Measurements from ENCODE around the gene PKN2.
A peak's percentile ranks its signal among the peaks of the same experiment; 100 is the strongest.
"Not testable (repeated sequence)": the region's sequence is repeated elsewhere in the genome, so short reads cannot be mapped to it uniquely, and the experiment has no call there.

Gene PKN2

GRCh38 chr1:88819642-88820041 lies 135.6 kb downstream of the PKN2 start:
- H3K36me3 ChIP-seq (ENCODE audit: control insufficient read depth in 2 of 2, insufficient read depth in 2 of 2, low read length in 2 of 2); H3K9me3 ChIP-seq (ENCODE audit: control insufficient read depth in 2 of 2, low read length in 2 of 2); H3K4me1 ChIP-seq (ENCODE audit: control insufficient read depth, insufficient read depth, low read length): not testable (repeated sequence)

DNA sequence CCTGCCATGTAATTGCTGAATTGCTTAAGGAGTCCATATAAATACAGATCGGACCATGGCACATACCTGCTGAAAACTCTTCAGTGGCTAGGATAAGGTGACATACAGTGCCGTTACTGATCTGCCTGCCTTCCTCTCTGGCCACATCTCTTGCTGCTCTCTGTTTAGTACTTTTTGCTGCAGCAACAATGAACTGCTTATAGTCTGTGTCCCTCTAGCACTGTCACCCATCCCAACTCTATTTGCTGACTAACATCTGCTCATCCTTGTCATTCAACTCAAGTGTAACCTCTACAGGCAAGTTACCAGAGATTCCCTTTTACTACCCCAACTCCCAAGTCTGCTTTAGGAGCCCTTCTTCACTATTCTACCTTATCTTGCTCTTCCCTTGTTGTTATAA lies 141.6 kb downstream of the PKN2 start:
- no peaks in the 10 kb centered on the region for H3K9me3 ChIP-seq (ENCODE audit: control insufficient read depth in 2 of 2, low read length in 2 of 2)
- H3K27me3 ChIP-seq (ENCODE audit: control insufficient read depth in 1 of 2, insufficient read depth in 2 of 2, low read length in 2 of 2) = no peaks in the 10 kb centered on the region

More at GRCh38 chr1:88819642-88820041, 135.6 kb downstream of the PKN2 start:
- not testable (repeated sequence) for H3K4me3 ChIP-seq (ENCODE audit: low read length in 2 of 2); H3K27ac ChIP-seq (ENCODE audit: low read length); H3K9ac ChIP-seq (ENCODE audit: low read length in 2 of 2); H3K27me3 ChIP-seq (ENCODE audit: control insufficient read depth in 1 of 2, insufficient read depth in 2 of 2, low read length in 2 of 2)

DNA sequence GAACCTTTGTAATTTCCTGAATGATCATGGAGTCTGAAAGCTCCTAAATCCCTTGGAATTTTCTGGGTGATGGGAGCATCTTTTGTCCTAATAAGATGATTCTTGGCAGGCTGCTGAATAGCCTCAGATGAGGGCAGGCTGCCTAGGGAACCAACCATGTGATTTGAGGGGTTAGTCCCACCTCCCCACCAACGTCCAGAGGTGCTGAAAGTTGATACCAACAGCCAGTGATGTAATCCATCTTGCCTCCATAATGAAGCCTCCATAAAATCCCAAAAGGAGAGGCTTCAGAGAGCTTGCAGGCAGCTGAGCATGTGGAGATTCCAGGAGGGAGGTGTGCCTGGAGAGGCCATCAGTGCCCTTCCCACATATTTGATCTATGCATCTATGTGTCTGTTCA lies 163.6 kb downstream of the PKN2 start:
- H3K9me3 ChIP-seq (ENCODE audit: control insufficient read depth in 2 of 2, low read length in 2 of 2) = no peaks in the 10 kb centered on the region

More for the DNA sequence above, 141.6 kb downstream of the PKN2 start:
- H3K9ac ChIP-seq (ENCODE audit: low read length in 2 of 2) = no peak overlapping the region
- H3K27ac ChIP-seq (ENCODE audit: low read length) = no peak overlapping the region
- no peak overlapping the region for H3K4me3 ChIP-seq (ENCODE audit: low read length in 2 of 2)
- H3K4me1 ChIP-seq (ENCODE audit: control insufficient read depth, insufficient read depth, low read length) = no peaks in the 10 kb centered on the region
- peaks cover 13 to 23% of the 10 kb centered on the region in 2 donors for H3K36me3 ChIP-seq (ENCODE audit: control insufficient read depth in 2 of 2, insufficient read depth in 2 of 2, low read length in 2 of 2)

GRCh38 chr1:88851303-88852063 lies 167.4 kb downstream of the PKN2 start:
- Histone ChIP-seq H3K4me3 (ENCODE audit: low read length in 2 of 2) (no peak overlapping the region), H3K4me1 (ENCODE audit: control insufficient read depth, insufficient read depth, low read length) (no peaks in the 10 kb centered on the region), H3K9me3 (ENCODE audit: control insufficient read depth in 2 of 2, low read length in 2 of 2) (no peaks in the 10 kb centered on the region), H3K9ac (ENCODE audit: low read length in 2 of 2) (no peak overlapping the region), H3K27me3 (ENCODE audit: control insufficient read depth in 1 of 2, insufficient read depth in 2 of 2, low read length in 2 of 2) (no peaks in the 10 kb centered on the region), H3K27ac (ENCODE audit: low read length) (no peak overlapping the region), H3K36me3 (ENCODE audit: control insufficient read depth in 2 of 2, insufficient read depth in 2 of 2, low read length in 2 of 2) (peaks cover 20 to 21% of the 10 kb centered on the region in 2 donors)

More for the DNA sequence above, 163.6 kb downstream of the PKN2 start:
- Histone ChIP-seq H3K9ac (ENCODE audit: low read length in 2 of 2) (no peak overlapping the region), H3K27ac (ENCODE audit: low read length) (no peak overlapping the region), H3K4me3 (ENCODE audit: low read length in 2 of 2) (no peak overlapping the region), H3K4me1 (ENCODE audit: control insufficient read depth, insufficient read depth, low read length) (no peaks in the 10 kb centered on the region), H3K36me3 (ENCODE audit: control insufficient read depth in 2 of 2, insufficient read depth in 2 of 2, low read length in 2 of 2) (peaks cover 6 to 7% of the 10 kb centered on the region in 2 donors), H3K27me3 (ENCODE audit: control insufficient read depth in 1 of 2, insufficient read depth in 2 of 2, low read length in 2 of 2) (no peaks in the 10 kb centered on the region)

DNA sequence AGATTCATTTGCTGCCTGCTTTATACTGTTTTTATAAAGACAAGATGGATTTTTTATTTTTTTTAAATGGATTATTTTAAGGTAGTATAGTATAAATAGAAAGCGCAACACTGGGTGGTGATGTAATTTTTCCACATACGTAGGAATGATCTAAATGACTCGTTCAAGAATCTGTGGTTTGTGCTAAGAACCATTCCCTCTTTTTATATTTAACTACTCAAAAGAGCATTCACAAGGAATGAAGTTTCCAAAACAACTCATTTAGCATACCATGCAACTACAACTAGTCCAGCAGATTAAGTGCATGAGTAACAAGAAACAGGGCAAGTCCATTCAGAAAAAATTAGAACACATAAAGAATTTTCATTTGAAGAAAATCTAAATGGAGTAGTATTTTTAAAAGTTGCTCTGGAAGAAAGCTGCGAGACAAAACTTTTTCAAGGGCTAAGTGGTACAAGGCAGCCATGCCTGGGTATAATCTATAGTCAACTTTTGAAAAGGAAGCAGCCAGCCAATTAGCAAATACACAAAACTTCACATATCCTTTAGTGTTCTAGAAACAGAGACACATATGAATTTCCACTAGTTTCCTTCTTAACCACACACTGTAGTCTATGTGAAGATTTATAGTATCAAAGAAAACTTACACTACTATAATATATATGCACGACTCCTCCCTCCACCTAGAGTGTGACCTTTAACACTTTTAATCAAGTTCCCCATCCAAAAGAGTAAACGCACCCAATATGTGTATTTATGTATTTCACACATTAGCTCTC lies 183.9 kb downstream of the PKN2 start:
- no peaks in the 10 kb centered on the region for H3K4me1 ChIP-seq (ENCODE audit: control insufficient read depth, insufficient read depth, low read length)
- no peak overlapping the region for H3K4me3 ChIP-seq (ENCODE audit: low read length in 2 of 2)
- no peaks in the 10 kb centered on the region for H3K36me3 ChIP-seq (ENCODE audit: control insufficient read depth in 2 of 2, insufficient read depth in 2 of 2, low read length in 2 of 2)
- H3K9ac ChIP-seq (ENCODE audit: low read length in 2 of 2) = no peak overlapping the region
- H3K27ac ChIP-seq (ENCODE audit: low read length) = no peak overlapping the region
- H3K27me3 ChIP-seq (ENCODE audit: control insufficient read depth in 1 of 2, insufficient read depth in 2 of 2, low read length in 2 of 2) = no peaks in the 10 kb centered on the region
- H3K9me3 ChIP-seq (ENCODE audit: control insufficient read depth in 2 of 2, low read length in 2 of 2) = no peaks in the 10 kb centered on the region

DNA sequence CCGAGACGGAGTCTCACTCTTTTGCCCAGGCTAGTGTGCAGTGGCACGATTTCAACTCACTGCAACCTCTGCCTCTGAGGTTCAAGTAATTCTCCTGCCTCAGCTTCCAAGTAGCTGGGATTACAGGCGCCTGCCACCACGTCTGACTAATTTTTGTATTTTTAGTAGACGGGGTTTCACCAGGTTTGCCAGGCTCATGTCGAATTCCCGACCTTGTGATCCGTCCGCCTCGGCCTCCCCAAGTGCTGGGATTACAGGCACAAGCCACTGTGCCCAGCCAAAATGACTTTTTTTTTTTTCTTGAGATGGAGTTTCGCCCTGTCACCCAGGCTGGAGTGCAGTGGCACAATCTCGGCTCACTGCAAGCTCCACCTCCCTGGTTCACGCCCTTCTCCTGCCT lies 185.6 kb downstream of the PKN2 start:
- H3K36me3 ChIP-seq (ENCODE audit: control insufficient read depth in 2 of 2, insufficient read depth in 2 of 2, low read length in 2 of 2); H3K9ac ChIP-seq (ENCODE audit: low read length in 2 of 2); H3K9me3 ChIP-seq (ENCODE audit: control insufficient read depth in 2 of 2, low read length in 2 of 2); H3K27ac ChIP-seq (ENCODE audit: low read length); H3K4me1 ChIP-seq (ENCODE audit: control insufficient read depth, insufficient read depth, low read length); H3K4me3 ChIP-seq (ENCODE audit: low read length in 2 of 2); H3K27me3 ChIP-seq (ENCODE audit: control insufficient read depth in 1 of 2, insufficient read depth in 2 of 2, low read length in 2 of 2): not testable (repeated sequence)

DNA sequence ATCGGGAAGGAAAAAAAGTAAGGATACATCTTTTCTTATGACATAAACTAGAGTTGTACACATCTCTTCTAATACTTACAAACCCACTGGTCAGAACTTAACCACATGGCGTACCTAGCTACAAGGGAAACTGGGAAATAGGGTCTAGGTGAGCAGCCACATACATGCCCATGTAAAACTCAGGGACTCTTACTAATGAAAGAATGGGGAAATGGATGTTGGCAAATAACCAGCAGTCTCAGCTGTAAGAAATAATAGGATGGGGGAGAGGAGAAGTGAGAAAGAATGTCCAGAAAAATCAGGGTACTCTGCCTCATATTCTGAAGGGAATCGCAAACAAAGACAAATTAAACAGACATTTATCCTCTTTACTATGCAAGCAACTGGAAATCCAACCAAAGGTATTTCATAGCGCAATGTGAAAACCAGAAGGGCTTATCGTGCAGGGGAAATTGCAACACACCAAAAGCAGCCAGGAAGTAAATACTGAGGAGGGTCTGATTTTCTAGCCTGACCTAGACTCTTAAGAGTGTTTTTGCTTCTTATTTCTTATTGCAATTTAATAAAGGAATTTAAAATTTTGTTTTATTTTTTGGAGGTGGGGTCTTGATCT lies 189.8 kb downstream of the PKN2 start:
- H3K4me3 ChIP-seq (ENCODE audit: low read length in 2 of 2) = no peak overlapping the region
- H3K9me3 ChIP-seq (ENCODE audit: control insufficient read depth in 2 of 2, low read length in 2 of 2) = no peaks in the 10 kb centered on the region
- H3K27me3 ChIP-seq (ENCODE audit: control insufficient read depth in 1 of 2, insufficient read depth in 2 of 2, low read length in 2 of 2) = no peaks in the 10 kb centered on the region
- H3K36me3 ChIP-seq (ENCODE audit: control insufficient read depth in 2 of 2, insufficient read depth in 2 of 2, low read length in 2 of 2) = no peaks in the 10 kb centered on the region
- H3K27ac ChIP-seq (ENCODE audit: low read length) = no peak overlapping the region
- peaks cover 17% of the 10 kb centered on the region for H3K4me1 ChIP-seq (ENCODE audit: control insufficient read depth, insufficient read depth, low read length)
- H3K9ac ChIP-seq (ENCODE audit: low read length in 2 of 2) = no peak overlapping the region

GRCh38 chr1:88875595-88875994 lies 191.5 kb downstream of the PKN2 start:
- no peak overlapping the region for H3K4me3 ChIP-seq (ENCODE audit: low read length in 2 of 2)
- no peak overlapping the region for H3K27ac ChIP-seq (ENCODE audit: low read length)
- H3K9me3 ChIP-seq (ENCODE audit: control insufficient read depth in 2 of 2, low read length in 2 of 2) = no peaks in the 10 kb centered on the region
- no peaks in the 10 kb centered on the region for H3K27me3 ChIP-seq (ENCODE audit: control insufficient read depth in 1 of 2, insufficient read depth in 2 of 2, low read length in 2 of 2)
- H3K9ac ChIP-seq (ENCODE audit: low read length in 2 of 2) = no peak overlapping the region
- peaks cover 0 to 3% of the 10 kb centered on the region in 2 donors for H3K36me3 ChIP-seq (ENCODE audit: control insufficient read depth in 2 of 2, insufficient read depth in 2 of 2, low read length in 2 of 2)
- peaks cover 17% of the 10 kb centered on the region for H3K4me1 ChIP-seq (ENCODE audit: control insufficient read depth, insufficient read depth, low read length)

DNA sequence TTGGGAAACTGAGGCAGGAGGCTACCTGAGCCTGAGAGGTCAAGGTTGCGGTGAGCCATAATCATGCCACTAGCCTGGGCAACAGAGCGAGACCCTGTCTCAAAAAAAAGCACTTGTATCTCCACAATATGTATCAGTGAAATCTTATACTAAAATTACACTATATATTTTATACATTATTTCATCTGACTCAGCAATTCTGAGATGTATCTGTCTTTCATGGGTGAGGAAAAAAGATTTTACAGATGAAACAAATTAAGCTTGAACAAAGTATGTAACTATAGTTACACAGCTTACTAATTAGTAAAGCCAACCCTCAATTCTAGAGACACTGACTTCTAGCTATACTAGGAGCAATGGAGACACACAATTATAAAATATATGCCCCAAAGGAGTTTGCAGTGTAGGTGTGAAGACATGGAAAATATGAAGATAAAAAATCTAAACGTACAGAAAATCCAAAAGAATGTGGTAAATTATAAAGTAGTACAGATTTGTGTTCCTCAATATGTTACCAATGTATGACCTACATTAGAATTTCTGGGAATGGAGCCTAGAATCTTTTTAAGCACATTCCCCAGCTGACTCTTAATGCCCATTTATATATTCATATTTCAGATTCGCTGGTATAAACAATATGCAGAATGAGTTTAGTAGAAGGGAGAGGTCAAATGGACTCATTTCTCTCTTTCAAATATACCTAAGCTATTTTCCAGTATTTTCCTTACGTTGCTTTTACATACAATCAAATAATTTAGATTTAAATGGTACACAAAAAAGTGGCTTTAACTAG lies 192.7 kb downstream of the PKN2 start:
- H3K9me3 ChIP-seq (ENCODE audit: control insufficient read depth in 2 of 2, low read length in 2 of 2) = no peaks in the 10 kb centered on the region
- H3K27ac ChIP-seq (ENCODE audit: low read length) = no peak overlapping the region
- peaks cover 0 to 5% of the 10 kb centered on the region in 2 donors for H3K36me3 ChIP-seq (ENCODE audit: control insufficient read depth in 2 of 2, insufficient read depth in 2 of 2, low read length in 2 of 2)
- H3K4me1 ChIP-seq (ENCODE audit: control insufficient read depth, insufficient read depth, low read length) = peaks cover 17% of the 10 kb centered on the region
- no peak overlapping the region for H3K9ac ChIP-seq (ENCODE audit: low read length in 2 of 2)
- H3K4me3 ChIP-seq (ENCODE audit: low read length in 2 of 2) = peak overlapping the region in 1 of 2 donors; percentile 19
- H3K27me3 ChIP-seq (ENCODE audit: control insufficient read depth in 1 of 2, insufficient read depth in 2 of 2, low read length in 2 of 2) = no peaks in the 10 kb centered on the region

GRCh38 chr1:88877382-88877825 lies 193.3 kb downstream of the PKN2 start:
- Histone ChIP-seq H3K27ac (ENCODE audit: low read length) (peak overlapping the region; percentile 8), H3K36me3 (ENCODE audit: control insufficient read depth in 2 of 2, insufficient read depth in 2 of 2, low read length in 2 of 2) (peaks cover under 1 to 5% of the 10 kb centered on the region in 2 donors), H3K9ac (ENCODE audit: low read length in 2 of 2) (no peak overlapping the region), H3K4me3 (ENCODE audit: low read length in 2 of 2) (peak overlapping the region; percentile 17 to 19), H3K4me1 (ENCODE audit: control insufficient read depth, insufficient read depth, low read length) (peaks cover 17% of the 10 kb centered on the region), H3K9me3 (ENCODE audit: control insufficient read depth in 2 of 2, low read length in 2 of 2) (no peaks in the 10 kb centered on the region), H3K27me3 (ENCODE audit: control insufficient read depth in 1 of 2, insufficient read depth in 2 of 2, low read length in 2 of 2) (no peaks in the 10 kb centered on the region)

All from stomach smooth muscle (tissue), 2 donors.